ENCODE data around the gene C10orf90. TPM values are rescaled to one million over a fixed set of nuclear protein-coding genes. Genes with fewer than 3 reads are reported as not detected.

Gene C10orf90
- total RNA-seq, 2 experiments from 2014 or later = not detected

- DNase-seq (no peak), ATAC-seq (ENCODE audit: poor library complexity) (no peak)
- Mint-ChIP-seq H3K4me3 (no peak overlapping the region), H3K36me3 (ENCODE audit: low read depth) (no peaks in the 10 kb centered on the region), H3K9me3 (peaks cover 2% of the 10 kb centered on the region), H3K27ac (no peak overlapping the region), H3K4me1 (ENCODE audit: low read depth) (no peaks in the 10 kb centered on the region), H3K27me3 (no peaks in the 10 kb centered on the region)
- H3K4me1 ChIP-seq (ENCODE audit: insufficient read depth, low read length) = no peaks in the 10 kb centered on the region
- POLR2A ChIA-PET = no interaction called here
- intact Hi-C loops (cut with DNase I, micrococcal nuclease) = no loop called here
- no peaks in the 10 kb centered on the region for H3K27me3 ChIP-seq (ENCODE audit: control insufficient read depth in 1 of 2, insufficient read depth in 2 of 2, low read length in 2 of 2)
- CTCF ChIA-PET = no interaction called here
- no peaks in the 10 kb centered on the region for H3K36me3 ChIP-seq (ENCODE audit: insufficient read depth, low read length)
- no peak overlapping the region for H3K4me3 ChIP-seq (ENCODE audit: low read length)
- H3K9me3 ChIP-seq (ENCODE audit: control insufficient read depth in 1 of 2, insufficient read depth in 1 of 2, low read length in 2 of 2) = peaks cover 0 to 13% of the 10 kb centered on the region in 2 experiments
- TF ChIP-seq CTCF (IDR thresholded peaks at IDR 0.05) = no peak
- H3K27ac ChIP-seq (ENCODE audit: low read depth in 1 of 2, low read length in 2 of 2) = no peak overlapping the region
These were observed 73.3 kb downstream of the C10orf90 start for GRCh38 chr10:126597211-126597610.

GRCh38 chr10:126596472-126597016, 73.9 kb downstream of the C10orf90 start:
- TF ChIP-seq CTCF (IDR thresholded peaks at IDR 0.05) = no peak
- Mint-ChIP-seq H3K9me3 (peaks cover 2% of the 10 kb centered on the region), H3K27me3 (no peaks in the 10 kb centered on the region), H3K36me3 (ENCODE audit: low read depth) (no peaks in the 10 kb centered on the region), H3K4me1 (ENCODE audit: low read depth) (no peaks in the 10 kb centered on the region), H3K27ac (no peak overlapping the region), H3K4me3 (no peak overlapping the region)
- ATAC-seq (ENCODE audit: poor library complexity) (no peak), DNase-seq (no peak)
- Histone ChIP-seq H3K27me3 (ENCODE audit: control insufficient read depth in 1 of 2, insufficient read depth in 2 of 2, low read length in 2 of 2) (no peaks in the 10 kb centered on the region), H3K4me1 (ENCODE audit: insufficient read depth, low read length) (no peaks in the 10 kb centered on the region), H3K9me3 (ENCODE audit: control insufficient read depth in 1 of 2, insufficient read depth in 1 of 2, low read length in 2 of 2) (peaks cover 0 to 10% of the 10 kb centered on the region in 2 experiments), H3K4me3 (ENCODE audit: low read length) (no peak overlapping the region), H3K36me3 (ENCODE audit: insufficient read depth, low read length) (no peaks in the 10 kb centered on the region), H3K27ac (ENCODE audit: low read depth in 1 of 2, low read length in 2 of 2) (no peak overlapping the region)
- ChIA-PET POLR2A (no interaction called here), CTCF (no interaction called here)
- intact Hi-C loops (cut with DNase I, micrococcal nuclease) = no loop called here

GRCh38 chr10:126595160-126595559, 75.3 kb downstream of the C10orf90 start:
- no peaks in the 10 kb centered on the region for H3K36me3 Mint-ChIP-seq (ENCODE audit: low read depth)
- no peaks in the 10 kb centered on the region for H3K27me3 Mint-ChIP-seq

More at GRCh38 chr10:126595160-126595559, 75.3 kb downstream of the C10orf90 start:
- DNase-seq (no peak), ATAC-seq (ENCODE audit: poor library complexity) (no peak)
- Histone ChIP-seq H3K4me1 (ENCODE audit: insufficient read depth, low read length) (no peaks in the 10 kb centered on the region), H3K27me3 (ENCODE audit: control insufficient read depth in 1 of 2, insufficient read depth in 2 of 2, low read length in 2 of 2) (no peaks in the 10 kb centered on the region), H3K27ac (ENCODE audit: low read depth in 1 of 2, low read length in 2 of 2) (no peak overlapping the region), H3K9me3 (ENCODE audit: control insufficient read depth in 1 of 2, insufficient read depth in 1 of 2, low read length in 2 of 2) (peaks cover 0 to 9% of the 10 kb centered on the region in 2 experiments), H3K4me3 (ENCODE audit: low read length) (no peak overlapping the region), H3K36me3 (ENCODE audit: insufficient read depth, low read length) (no peaks in the 10 kb centered on the region)
- no peak overlapping the region for H3K27ac Mint-ChIP-seq
- ChIA-PET POLR2A (no interaction called here), CTCF (no interaction called here)
- intact Hi-C loops (cut with DNase I, micrococcal nuclease) = no loop called here
- no peak for TF ChIP-seq CTCF (IDR thresholded peaks at IDR 0.05)
- no peaks in the 10 kb centered on the region for H3K4me1 Mint-ChIP-seq (ENCODE audit: low read depth)
- peaks cover 2% of the 10 kb centered on the region for H3K9me3 Mint-ChIP-seq
- H3K4me3 Mint-ChIP-seq = no peak overlapping the region
